T follicular helper cell (primary cell): ENCODE results near the gene PROB1.
A peak's percentile ranks its signal among the peaks of the same experiment; 100 is the strongest.
"Not testable (repeated sequence)": the region's sequence is repeated elsewhere in the genome, so short reads cannot be mapped to it uniquely, and the experiment has no call there.

Experiments
- DNase-seq: peaks from one replicate; pipeline ENCODE4 v3.0.0-alpha.2; 2020; ENCODE audit warnings: low read depth

Gene PROB1

GRCh38 chr5:139392324-139392677, 2.6 kb downstream of the PROB1 start:
- DNase-seq, result no peak

DNA sequence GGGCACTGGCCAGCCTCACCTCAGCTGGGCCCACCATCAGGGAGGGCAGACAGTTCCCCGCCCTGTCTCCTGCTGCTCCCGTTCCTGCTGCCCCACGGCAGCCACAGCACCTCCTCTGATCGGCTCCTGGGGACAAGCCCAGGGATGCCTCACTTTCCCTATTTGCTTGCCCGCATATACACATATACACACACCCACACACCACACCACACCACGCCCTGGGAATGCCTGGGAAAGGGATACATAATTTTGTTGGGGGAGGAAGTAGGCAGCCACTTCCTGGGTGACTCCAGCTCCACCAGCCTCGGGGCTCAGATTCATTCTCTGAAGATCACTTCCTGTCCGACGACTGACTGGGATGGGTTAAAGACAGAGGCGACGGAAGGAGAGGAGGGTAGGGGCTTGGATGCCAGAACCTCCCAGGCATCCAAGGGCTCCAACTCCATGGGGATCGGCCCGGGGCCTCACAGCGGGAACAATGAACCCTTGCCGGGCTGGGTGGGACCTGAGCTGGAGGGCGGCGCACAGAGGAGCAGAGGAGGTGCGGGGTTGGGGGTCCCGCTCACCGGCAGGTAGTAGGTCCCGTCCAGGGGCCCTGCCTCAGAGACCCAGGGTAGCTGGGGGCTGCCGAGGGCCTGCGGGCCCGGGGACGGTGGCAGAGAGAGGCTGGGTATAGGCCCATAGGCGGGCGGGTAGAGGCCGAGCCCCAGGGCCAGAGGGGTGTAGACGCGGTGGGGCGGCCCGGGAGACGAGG, 3.2 kb downstream of the PROB1 start:
- DNase-seq, result no peak

DNA sequence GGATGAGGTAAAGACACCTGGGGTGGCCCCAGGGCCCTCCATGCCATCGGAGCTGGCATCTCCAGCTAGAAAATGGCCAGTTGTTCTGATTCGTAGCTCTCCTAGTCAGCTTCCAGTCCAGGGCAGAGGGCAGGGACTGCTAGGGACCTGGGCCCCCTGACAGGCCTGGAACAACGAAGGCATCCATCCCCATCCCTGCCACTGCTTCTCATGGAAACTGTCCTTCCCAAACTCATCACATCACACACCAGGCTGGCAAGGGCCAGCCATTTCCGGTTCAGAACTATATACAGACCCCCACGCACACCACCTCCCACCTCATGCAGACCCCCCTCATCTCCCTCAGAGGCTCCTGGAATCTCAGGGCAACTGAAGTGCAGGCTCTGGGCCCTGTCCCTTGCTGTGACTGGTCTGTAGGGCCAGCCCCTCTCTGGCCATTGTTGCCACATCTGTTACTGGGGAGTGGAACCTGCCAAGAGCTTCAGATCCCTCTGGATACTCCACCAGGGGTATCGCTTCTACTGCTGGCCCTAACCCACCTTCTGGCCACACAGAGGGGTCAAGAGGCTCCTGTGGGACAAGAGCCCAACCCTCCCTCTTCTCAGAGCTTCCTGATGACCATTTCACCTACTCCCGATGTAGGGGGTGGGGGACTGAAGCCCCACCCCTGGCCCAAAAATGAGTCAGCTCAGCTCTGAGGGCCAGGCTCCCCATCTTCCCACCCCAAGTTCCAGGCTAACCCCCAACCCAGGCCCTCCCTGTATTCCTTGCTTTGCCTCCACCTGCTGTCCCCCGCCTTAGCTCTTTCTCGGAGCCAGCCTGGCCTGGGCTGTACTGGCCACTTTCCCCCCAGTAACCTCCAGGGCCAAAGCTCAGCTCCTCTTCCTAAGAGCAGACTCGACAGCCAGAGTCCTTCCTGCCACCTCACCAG, 4.0 kb downstream of the PROB1 start:
- no peak for DNase-seq

DNA sequence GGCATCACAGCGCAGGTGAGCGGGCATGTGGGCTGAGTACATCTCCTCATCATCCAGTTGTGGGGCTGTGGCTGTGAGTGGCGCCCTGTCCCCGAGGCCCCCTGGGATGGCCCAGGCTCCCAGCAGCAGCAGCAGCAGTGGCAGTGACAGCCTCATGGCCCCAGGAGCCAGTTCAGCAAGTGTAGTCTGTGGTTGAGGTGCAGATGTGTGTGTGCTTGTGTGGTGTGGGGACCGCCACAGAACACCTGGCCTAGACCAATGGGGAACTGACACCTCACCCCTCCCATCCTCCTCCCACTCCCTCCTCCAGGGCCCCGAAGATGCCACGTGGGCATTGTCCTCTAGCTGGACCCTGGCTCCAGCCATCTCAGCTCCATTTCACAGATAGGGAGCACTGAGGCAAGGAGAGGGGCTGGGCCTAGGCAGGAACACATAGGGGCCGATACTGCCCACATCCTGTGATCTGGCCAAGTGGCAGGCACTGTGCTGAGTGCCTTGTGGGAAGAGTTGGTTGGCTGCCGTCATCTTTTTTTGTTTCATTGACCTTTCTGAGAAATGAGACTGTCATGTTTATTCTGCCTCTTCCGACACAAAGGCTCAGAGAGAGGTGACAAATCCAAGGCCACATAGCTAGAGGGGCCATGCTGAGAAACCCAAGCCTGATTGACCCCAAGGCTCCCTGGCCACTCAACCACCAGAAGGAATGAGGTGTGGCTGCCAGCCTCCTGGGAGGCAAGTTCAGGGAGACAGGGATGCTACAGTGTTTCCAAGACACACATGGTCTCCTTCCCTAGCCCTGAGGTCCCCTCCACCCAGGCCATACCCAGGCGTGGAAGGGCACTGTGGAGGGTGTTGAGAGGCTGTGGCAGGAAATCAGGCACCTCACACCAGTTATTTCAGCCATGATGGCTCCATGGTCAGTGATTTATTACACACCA, 4.9 kb downstream of the PROB1 start, which contains the start of gene MZB1:
Gene MZB1 (minus strand): TSS at position 213 of the 938 bp plus-strand sequence. CDS start 57 bp downstream, at position 156.
- peak; percentile 12 for DNase-seq

GRCh38 chr5:139388198-139388821, 6.6 kb downstream of the PROB1 start:
- DNase-seq, result no peak

GRCh38 chr5:139387611-139388197, 7.2 kb downstream of the PROB1 start:
- no peak for DNase-seq

DNA sequence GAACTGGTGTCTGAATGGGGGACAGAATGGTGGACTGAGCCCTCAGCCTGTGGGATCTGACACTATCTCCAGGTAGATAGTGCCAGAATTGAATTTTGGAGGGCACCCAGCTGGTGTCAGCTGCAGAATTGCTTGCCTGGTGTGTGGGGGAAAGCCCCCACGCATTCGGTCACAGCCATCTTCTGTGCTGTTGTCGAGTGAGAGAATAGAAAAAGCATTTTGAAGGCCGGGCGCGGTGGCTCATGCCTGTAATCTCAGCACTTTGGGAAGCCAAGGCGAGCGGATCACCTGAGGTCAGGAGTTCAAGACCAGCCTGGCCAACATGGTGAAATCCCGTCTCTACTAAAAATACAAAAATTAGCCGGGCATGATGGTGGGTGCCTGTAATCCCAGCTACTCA, 7.9 kb downstream of the PROB1 start:
- DNase-seq, result not testable (repeated sequence)

- no peak for DNase-seq
Measured at GRCh38 chr5:139386050-139386438, 8.9 kb downstream of the PROB1 start.

GRCh38 chr5:139385061-139386049, 9.5 kb downstream of the PROB1 start:
- DNase-seq, result no peak

- DNase-seq, result no peak
Measured at GRCh38 chr5:139384591-139385051, 10.3 kb downstream of the PROB1 start.

GRCh38 chr5:139383993-139384590, 10.8 kb downstream of the PROB1 start:
- DNase-seq, result no peak

DNA sequence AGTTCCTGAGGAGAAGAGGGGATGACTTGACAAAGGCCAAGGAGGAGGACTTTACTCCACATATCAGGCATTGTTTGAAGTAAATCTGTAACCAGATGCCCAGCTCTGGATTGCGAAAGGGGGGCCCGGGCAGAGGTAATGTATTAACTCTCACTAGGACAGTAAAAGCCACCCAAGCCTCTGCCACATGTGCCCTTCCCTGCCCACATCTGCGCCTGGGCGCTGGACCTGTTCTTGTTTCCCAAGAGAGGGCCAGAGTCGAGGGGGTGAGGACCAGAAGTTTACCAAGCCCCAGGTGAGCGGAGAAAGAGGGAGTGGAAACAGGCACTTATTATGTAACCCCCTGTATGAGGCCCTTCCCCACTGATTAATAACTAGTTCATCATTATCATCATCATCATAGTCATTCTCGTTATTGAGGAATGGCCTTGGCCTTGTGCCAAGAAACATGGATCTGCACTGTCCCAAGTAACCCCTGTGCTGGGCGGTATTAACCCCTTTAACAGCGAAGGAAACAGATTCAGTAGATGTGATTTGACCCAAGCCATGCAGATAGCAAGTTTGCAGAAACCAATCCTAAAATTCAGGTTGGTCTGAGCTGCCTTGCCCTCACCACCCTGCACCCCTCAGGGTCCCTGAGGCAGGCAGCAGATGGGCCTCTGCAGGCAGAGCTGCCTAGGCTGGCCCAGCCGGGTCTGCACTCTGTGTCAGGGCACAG, 11.5 kb downstream of the PROB1 start, which contains the start of gene SLC23A1:
Gene SLC23A1 (minus strand): TSS at position 23 of the 718 bp plus-strand sequence. CDS start 44 bp downstream, outside the sequence.
- DNase-seq, result no peak

GRCh38 chr5:139382807-139383206, 12.1 kb downstream of the PROB1 start:
- no peak for DNase-seq

- DNase-seq, result no peak
Measured at GRCh38 chr5:139381837-139382761, 12.8 kb downstream of the PROB1 start.

GRCh38 chr5:139379626-139380449, 15.1 kb downstream of the PROB1 start:
- DNase-seq, result no peak

DNA sequence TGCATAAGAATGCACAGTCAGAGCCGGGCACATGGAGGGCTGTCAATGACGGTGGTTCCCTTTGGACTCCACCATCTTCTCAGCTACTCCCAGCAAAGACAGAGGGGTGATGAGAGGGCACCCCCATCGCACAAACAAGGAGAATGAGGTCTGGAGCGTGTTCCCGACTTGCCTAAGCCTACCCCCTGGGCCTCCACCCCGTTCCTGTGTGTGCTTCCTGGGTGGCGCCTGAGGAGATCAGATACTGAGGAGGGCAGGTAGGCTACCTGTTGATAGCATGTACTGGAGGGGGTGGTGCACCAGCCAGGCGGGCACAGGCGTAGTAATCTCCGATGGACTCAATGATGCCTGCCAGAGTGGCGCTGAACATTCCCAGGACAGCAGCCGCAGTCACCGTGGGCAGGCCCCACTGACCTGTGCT, 16.0 kb downstream of the PROB1 start:
- no peak for DNase-seq
